ENCODE data around the gene MTMR10.

- TF ChIP-seq, protein P1, sequence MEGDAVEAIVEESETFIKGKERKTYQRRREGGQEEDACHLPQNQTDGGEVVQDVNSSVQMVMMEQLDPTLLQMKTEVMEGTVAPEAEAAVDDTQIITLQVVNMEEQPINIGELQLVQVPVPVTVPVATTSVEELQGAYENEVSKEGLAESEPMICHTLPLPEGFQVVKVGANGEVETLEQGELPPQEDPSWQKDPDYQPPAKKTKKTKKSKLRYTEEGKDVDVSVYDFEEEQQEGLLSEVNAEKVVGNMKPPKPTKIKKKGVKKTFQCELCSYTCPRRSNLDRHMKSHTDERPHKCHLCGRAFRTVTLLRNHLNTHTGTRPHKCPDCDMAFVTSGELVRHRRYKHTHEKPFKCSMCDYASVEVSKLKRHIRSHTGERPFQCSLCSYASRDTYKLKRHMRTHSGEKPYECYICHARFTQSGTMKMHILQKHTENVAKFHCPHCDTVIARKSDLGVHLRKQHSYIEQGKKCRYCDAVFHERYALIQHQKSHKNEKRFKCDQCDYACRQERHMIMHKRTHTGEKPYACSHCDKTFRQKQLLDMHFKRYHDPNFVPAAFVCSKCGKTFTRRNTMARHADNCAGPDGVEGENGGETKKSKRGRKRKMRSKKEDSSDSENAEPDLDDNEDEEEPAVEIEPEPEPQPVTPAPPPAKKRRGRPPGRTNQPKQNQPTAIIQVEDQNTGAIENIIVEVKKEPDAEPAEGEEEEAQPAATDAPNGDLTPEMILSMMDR (conservative IDR thresholded peaks at IDR 0.05), result no peak
- TF ChIP-seq ZFX (IDR thresholded peaks at IDR 0.05), result no peak
Measured at GRCh38 chr15:30924353-30924752, 67.1 kb downstream of the MTMR10 start.
